Panc1 (cell line): ENCODE measurements around the gene TANGO2. TPM values are rescaled to one million over a fixed set of nuclear protein-coding genes. Genes with fewer than 3 reads are reported as not detected.

ENCODE experiments used
- ATAC-seq: fragments of 200-7000 bp; cut with Tn5 transposase; 2 replicates; pipeline ENCODE4 v1.9.1; 2020; ENCODE audit warnings: mild to moderate bottlenecking, moderate library complexity
- BruUV-seq: library from RNA; stranded (reverse); fragments of 400-500 nt; replicated peaks from 2 replicates; lab custom pipeline; 2021; lab: Mats Ljungman, UMichigan
- CTCF ChIA-PET: fragments of 300-600 bp; sonication (Branson Sonifier 250); formaldehyde crosslinking; loops from one replicate; lab custom pipeline; 2022; ENCODE audit warnings: antibody characterized with exemption; lab: Charles Lee
- POLR2A ChIA-PET: fragments of 300-600 bp; sonication (Branson Sonifier 250); formaldehyde crosslinking; loops from one replicate; lab custom pipeline; 2022; ENCODE audit warnings: antibody characterized with exemption; lab: Charles Lee
- DNase-seq: peaks from one replicate; pipeline ENCODE4 v3.0.0-alpha.2; 2010; ENCODE audit warnings: low read depth, low spot score
- H3K27ac ChIP-seq: 2 replicates; pipeline ENCODE4 v1.5.1; 2011; ENCODE audit warnings: mild to moderate bottlenecking, low read length, inconsistent platforms
- H3K27me3 ChIP-seq: fragments of 200-500 bp; sonication (Bioruptor generic); 2 replicates; pipeline ENCODE4 v1.6.0; 2014; ENCODE audit warnings: low read length, inconsistent platforms; ENCODE audit not compliant: control insufficient read depth, insufficient read depth
- H3K36me3 ChIP-seq: fragments of 200-500 bp; sonication (Bioruptor generic); 2 replicates; pipeline ENCODE4 v1.5.1; 2014; ENCODE audit warnings: inconsistent platforms, mild to moderate bottlenecking, low read length, moderate library complexity; ENCODE audit not compliant: control insufficient read depth, insufficient read depth
- H3K4me1 ChIP-seq: 2 replicates; pipeline ENCODE4 v1.5.1; 2011; ENCODE audit warnings: inconsistent platforms, mild to moderate bottlenecking, low read length, moderate library complexity; ENCODE audit not compliant: control insufficient read depth, insufficient read depth
- H3K4me3 ChIP-seq, 2 experiments: 2 replicates each; pipeline ENCODE4 v1.5.1; 2011 to 2012; ENCODE audit warnings: low read depth in 2 of 2, low read length in 2 of 2, mild to moderate bottlenecking in 2 of 2, inconsistent platforms in 1 of 2, moderate library complexity in 1 of 2
- H3K9me3 ChIP-seq: fragments of 200-500 bp; sonication (Bioruptor generic); 2 replicates; pipeline ENCODE4 v1.5.1; 2014; ENCODE audit warnings: low read depth, mild to moderate bottlenecking, inconsistent platforms, low read length, moderate library complexity; ENCODE audit not compliant: control insufficient read depth, insufficient read depth
- CTCF ChIP-seq: fragments of 450-650 bp; IDR thresholded peaks from 2 replicates; pipeline ENCODE4 v1.5.1; 2017; ENCODE audit warnings: mild to moderate bottlenecking
- POLR2AphosphoS5 ChIP-seq: IDR thresholded peaks from 2 replicates; pipeline ENCODE4 v1.6.1; 2012; ENCODE audit warnings: mild to moderate bottlenecking, low read depth, low read length, moderate library complexity
- REST ChIP-seq, 2 experiments: IDR thresholded peaks; 2 replicates each; pipeline ENCODE4 v1.6.1; 2011 to 2012; ENCODE audit warnings: low read depth in 2 of 2, control low read depth in 1 of 2, low read length in 1 of 2, mild to moderate bottlenecking in 1 of 2, moderate library complexity in 1 of 2; ENCODE audit not compliant: insufficient read depth in 1 of 2
- SIN3A ChIP-seq: IDR thresholded peaks from 2 replicates; pipeline ENCODE4 v1.6.1; 2012; ENCODE audit warnings: low read depth, mild to moderate bottlenecking, low read length, moderate library complexity, borderline replicate concordance; ENCODE audit not compliant: insufficient read depth
- TCF7L2 ChIP-seq: IDR thresholded peaks from 2 replicates; pipeline ENCODE4 v1.6.1; 2011; ENCODE audit warnings: mild to moderate bottlenecking, low read depth, low read length, inconsistent platforms
- in situ Hi-C: cut with HindIII; loops from 2 replicates; pipeline ENCODE4 v1.10.0; 2016; ENCODE audit warnings: low sequenced_read_pairs, low pct_unique_long_range_greater_than_20kb
- intact Hi-C: fragments of 100-400 bp; cut with micrococcal nuclease; formaldehyde crosslinking; loops from one replicate; pipeline ENCODE4 v1.10.0; 2022; ENCODE audit not compliant: unreplicated experiment
- total RNA-seq: library from RNA; stranded (reverse); gene quantifications from one replicate; pipeline ENCODE4 v1.2.1, GENCODE V29; 2021; ENCODE audit not compliant: unreplicated experiment

TANGO2 gene
- total RNA-seq, 1 experiment from 2014 or later, result 32.2 TPM

DNA sequence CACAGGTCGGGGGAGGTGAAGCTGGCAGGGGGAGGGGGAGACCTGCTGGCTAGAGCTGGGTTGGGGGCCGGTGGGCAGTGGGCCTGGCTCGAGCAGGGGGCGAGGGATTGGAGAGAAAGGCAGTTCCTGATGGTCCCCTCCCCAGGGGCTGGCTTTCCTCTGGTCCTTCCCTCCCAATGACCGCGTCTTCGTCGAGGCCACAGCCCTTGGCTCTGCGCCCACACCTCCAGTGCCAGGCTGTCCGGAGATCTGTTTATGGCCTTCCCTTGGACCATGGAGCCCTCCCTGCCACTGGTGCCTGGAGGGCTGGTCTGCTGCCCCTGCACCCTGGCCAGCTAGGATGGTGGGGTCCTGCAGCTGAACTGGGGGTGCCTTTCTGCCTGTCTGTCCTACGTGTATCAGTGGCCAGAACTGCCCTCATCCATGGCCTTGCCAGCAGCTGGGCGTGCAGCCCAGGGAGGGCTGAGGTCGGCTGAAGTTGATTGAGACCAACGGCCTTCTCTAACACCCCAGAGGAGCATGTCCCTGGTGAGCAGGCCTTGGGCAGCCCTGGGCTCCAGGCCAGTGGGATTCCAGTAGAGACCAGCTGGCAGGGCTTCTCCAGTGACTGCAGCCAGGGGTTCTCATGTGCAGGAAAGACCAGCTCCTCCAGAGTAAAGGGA, 12.3 kb downstream of the TANGO2 start:
- Histone ChIP-seq H3K9me3 (no peaks in the 10 kb centered on the region), H3K36me3 (no peaks in the 10 kb centered on the region), H3K27me3 (no peaks in the 10 kb centered on the region), H3K4me3 (no peak overlapping the region), H3K27ac (no peak overlapping the region), H3K4me1 (no peaks in the 10 kb centered on the region)
- TF ChIP-seq CTCF (no peak), TCF7L2 (no peak), POLR2AphosphoS5 (no peak), SIN3A (no peak), REST (IDR thresholded peaks at IDR 0.05; ENCODE audit: insufficient read depth in 1 of 2, low read depth in 2 of 2, low read length in 1 of 2) (no peak)
- ChIA-PET POLR2A (no interaction called here), CTCF (no interaction called here)
- in situ Hi-C loops, result no loop called here
- DNase-seq (no peak), ATAC-seq (no peak)
- intact Hi-C loops, result no loop called here
- BruUV-seq, result no TSS peak

DNA sequence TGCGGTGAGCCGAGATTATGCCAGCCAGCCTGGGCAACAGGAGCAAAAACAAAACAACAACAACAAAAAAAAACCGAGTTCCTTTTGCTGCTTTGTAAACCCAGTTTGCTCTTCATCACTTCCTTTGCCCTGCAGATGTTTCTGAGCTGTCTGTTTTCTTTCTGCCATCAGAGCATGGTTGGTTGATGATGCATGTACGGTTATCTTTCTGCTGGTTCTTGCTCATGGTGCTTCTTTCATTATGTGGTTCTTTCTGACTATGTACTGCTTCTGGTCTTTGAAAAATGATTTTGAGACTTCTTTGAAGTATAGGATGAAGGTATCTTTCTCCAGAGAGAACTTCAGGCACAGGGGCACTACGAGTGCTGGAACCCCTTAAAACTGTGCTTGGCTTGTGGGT, 13.2 kb downstream of the TANGO2 start:
- no TSS peak for BruUV-seq
- CTCF ChIA-PET, result no interaction called here
- no peak for TF ChIP-seq TCF7L2
- TF ChIP-seq POLR2AphosphoS5, result no peak
- TF ChIP-seq SIN3A, result no peak
- no peak for TF ChIP-seq CTCF
- no peak for TF ChIP-seq REST (IDR thresholded peaks at IDR 0.05; ENCODE audit: insufficient read depth in 1 of 2, low read depth in 2 of 2, low read length in 1 of 2)
- ATAC-seq (no peak), DNase-seq (no peak)
- no peak overlapping the region for H3K27ac ChIP-seq
- in situ Hi-C loops, result no loop called here
- POLR2A ChIA-PET, result interaction anchor here (0.6 kb wide), 1 partner anchor 13 kb away, joined by 3 read pairs; no protein-coding TSS in a partner anchor
- intact Hi-C loops, result no loop called here
- H3K4me1 ChIP-seq, result no peaks in the 10 kb centered on the region
- H3K36me3 ChIP-seq, result no peaks in the 10 kb centered on the region
- no peaks in the 10 kb centered on the region for H3K27me3 ChIP-seq
- no peaks in the 10 kb centered on the region for H3K9me3 ChIP-seq
- H3K4me3 ChIP-seq, result no peak overlapping the region
